Activated naive CD8-positive, alpha-beta T cell treated with anti-CD3 and anti-CD28 coated beads, Interleukin-2, amount 10 ng/mL, durations not matched to agents 7 days and 5 days (primary cell): ENCODE data around the gene MCM9. TPM values are rescaled to one million over a fixed set of nuclear protein-coding genes. Genes with fewer than 3 reads are reported as not detected.
A peak's percentile ranks its signal among the peaks of the same experiment; 100 is the strongest.

Experiments
- ATAC-seq: fragments of 150-1000 bp; cut with Tn5 transposase; one replicate; pipeline ENCODE4 v1.10.0; 2021; ENCODE audit warnings: low read depth, moderate library complexity
- POLR2A ChIA-PET: fragments of 350-600 bp; sonication (Branson Sonifier 250); formaldehyde crosslinking; loops from one replicate; lab custom pipeline; 2021; ENCODE audit warnings: antibody characterized with exemption; lab: Charles Lee
- DNase-seq: peaks from one replicate; pipeline ENCODE4 v3.0.0; 2021
- H3K27ac Mint-ChIP-seq: one replicate; pipeline ENCODE4 v1.8.0; 2022; ENCODE audit warnings: mild to moderate bottlenecking, mixed read lengths
- H3K27me3 Mint-ChIP-seq: one replicate; pipeline ENCODE4 v1.8.0; 2022; ENCODE audit warnings: mild to moderate bottlenecking, moderate library complexity, mixed read lengths
- H3K36me3 Mint-ChIP-seq: one replicate; pipeline ENCODE4 v1.8.0; 2021; ENCODE audit warnings: mild to moderate bottlenecking, mixed read lengths
- H3K4me1 Mint-ChIP-seq: one replicate; pipeline ENCODE4 v1.8.0; 2021; ENCODE audit warnings: mixed read lengths
- H3K4me3 Mint-ChIP-seq: one replicate; pipeline ENCODE4 v1.8.0; 2022; ENCODE audit warnings: mild to moderate bottlenecking, moderate library complexity, mixed read lengths
- H3K9me3 Mint-ChIP-seq: one replicate; pipeline ENCODE4 v1.8.0; 2021; ENCODE audit warnings: mixed read lengths
- total RNA-seq, 2 experiments: library from RNA; stranded (reverse); gene quantifications; one replicate each; pipeline ENCODE4 v1.2.3, GENCODE V29; 2021

The MCM9 gene
- total RNA-seq, 2 experiments from 2014 or later, result 22.8 to 25.1 TPM

DNA sequence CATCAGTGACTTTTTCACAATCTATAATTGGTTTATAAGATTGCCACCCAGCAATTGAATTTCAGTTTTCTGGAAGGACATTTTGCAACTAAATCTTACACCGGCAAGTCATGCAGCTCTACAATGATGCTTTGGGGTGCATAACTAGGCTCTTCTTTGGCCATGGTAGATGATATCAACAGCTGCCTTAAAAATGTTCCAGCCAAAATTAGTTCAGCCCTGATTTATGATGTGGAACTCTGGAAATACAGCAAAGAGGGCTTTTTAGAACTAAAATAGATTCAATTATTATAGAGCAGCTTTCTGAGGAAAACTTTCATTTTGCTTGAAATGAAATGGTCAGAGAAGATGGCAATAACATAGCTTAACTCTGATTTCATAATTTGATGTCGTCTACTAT lies 18.4 kb upstream of the MCM9 start:
- Mint-ChIP-seq H3K27me3 (peaks cover 7% of the 10 kb centered on the region), H3K36me3 (peaks cover 1% of the 10 kb centered on the region), H3K4me1 (peaks cover 4% of the 10 kb centered on the region), H3K27ac (no peak overlapping the region), H3K9me3 (no peaks in the 10 kb centered on the region), H3K4me3 (no peak overlapping the region)
- ATAC-seq (no peak), DNase-seq (no peak)
- POLR2A ChIA-PET, result no interaction called here

DNA sequence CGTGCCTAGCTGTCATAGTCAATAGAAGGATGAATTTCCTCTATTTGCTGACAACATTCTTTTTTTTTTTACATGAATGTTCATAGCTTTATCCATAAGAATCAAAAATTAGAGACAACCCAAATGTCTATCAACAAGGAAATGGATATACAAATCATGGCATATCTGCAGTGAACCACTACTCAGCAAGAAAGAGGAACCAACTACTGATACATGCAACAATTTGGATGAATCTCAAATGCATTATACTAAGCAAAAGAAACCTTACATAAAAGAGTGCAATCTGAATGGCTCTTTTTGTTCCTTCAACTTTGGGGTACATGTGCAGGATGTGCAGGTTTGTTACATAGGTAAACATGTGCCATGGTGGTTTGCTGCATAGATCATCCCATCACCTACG lies 17.7 kb upstream of the MCM9 start:
- no peaks in the 10 kb centered on the region for H3K9me3 Mint-ChIP-seq
- no peak for ATAC-seq
- no peak overlapping the region for H3K27ac Mint-ChIP-seq
- H3K4me3 Mint-ChIP-seq, result no peak overlapping the region
- H3K36me3 Mint-ChIP-seq, result peaks cover under 1% of the 10 kb centered on the region
- no peaks in the 10 kb centered on the region for H3K4me1 Mint-ChIP-seq
- no peak for DNase-seq
- H3K27me3 Mint-ChIP-seq, result peaks cover 7% of the 10 kb centered on the region
- POLR2A ChIA-PET, result no interaction called here

DNA sequence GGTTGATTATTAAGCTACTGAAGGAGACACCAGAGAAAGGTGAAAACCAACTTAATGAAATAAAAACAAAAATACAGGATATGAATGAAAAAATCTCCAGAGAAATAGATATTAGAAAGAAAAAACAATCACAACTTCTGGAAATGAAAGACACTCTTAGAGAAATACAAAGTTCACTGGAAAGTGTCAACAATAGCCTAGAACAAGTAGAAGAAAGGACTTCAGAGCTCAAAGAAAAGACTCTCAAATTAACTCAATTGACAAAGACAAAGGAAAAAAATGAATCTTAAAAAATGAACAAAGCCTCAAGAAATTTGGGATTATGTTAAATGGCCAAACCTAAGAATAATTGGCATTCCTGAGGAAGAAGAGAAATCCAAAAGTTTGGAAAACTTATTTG lies 10.3 kb upstream of the MCM9 start:
- Mint-ChIP-seq H3K27me3 (peaks cover 9% of the 10 kb centered on the region), H3K36me3 (peaks cover 18% of the 10 kb centered on the region), H3K9me3 (peaks cover 33% of the 10 kb centered on the region), H3K27ac (no peak overlapping the region), H3K4me1 (no peaks in the 10 kb centered on the region), H3K4me3 (no peak overlapping the region)
- DNase-seq, result no peak
- no peak for ATAC-seq
- POLR2A ChIA-PET, result no interaction called here

DNA sequence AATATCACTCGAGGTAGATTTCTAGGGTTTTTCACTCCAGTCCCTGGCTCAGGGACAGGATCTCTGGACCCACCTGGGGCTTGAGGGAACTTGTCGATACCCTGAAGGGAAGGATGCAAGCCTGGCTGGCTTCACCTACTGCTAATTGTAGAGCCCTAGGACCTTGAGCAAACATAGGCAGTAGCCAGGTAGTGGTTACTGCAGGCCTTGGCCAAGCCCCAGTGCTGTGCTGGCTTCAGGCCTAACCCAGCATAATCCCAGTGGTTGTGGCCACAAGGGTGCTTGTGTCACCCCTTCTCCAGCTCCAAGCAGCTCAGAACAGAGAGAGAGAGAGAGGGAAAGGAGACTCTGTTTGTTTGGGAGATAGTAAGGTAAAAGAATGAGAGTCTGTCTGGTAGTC lies 5.8 kb upstream of the MCM9 start:
- peaks cover 35% of the 10 kb centered on the region for H3K36me3 Mint-ChIP-seq
- H3K4me3 Mint-ChIP-seq, result no peak overlapping the region
- POLR2A ChIA-PET, result no interaction called here
- no peak overlapping the region for H3K27ac Mint-ChIP-seq
- peaks cover 24% of the 10 kb centered on the region for H3K9me3 Mint-ChIP-seq
- no peaks in the 10 kb centered on the region for H3K27me3 Mint-ChIP-seq
- peaks cover 3% of the 10 kb centered on the region for H3K4me1 Mint-ChIP-seq
- ATAC-seq, result no peak
- DNase-seq, result no peak

DNA sequence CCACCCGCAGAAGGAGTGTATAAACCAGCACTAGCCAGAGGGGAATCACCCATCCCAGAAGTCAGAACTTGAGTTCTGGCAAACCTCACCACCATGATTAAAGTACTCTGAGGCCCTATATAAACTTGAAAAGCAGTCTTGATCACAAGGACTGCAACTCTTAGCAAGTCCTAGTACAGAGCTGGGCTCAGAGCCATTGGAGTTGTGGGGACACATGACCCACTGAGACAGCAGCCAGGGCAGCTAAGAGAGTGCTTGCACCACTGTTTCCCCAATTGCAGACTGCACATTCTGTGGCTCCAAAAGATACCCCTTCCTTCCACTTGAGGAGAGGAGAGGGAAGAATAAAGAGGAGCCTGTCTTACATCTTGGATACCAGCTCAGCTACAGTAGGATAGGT lies 4.7 kb upstream of the MCM9 start:
- Mint-ChIP-seq H3K27ac (no peak overlapping the region), H3K9me3 (peaks cover 16% of the 10 kb centered on the region), H3K4me1 (peaks cover 10% of the 10 kb centered on the region), H3K36me3 (peaks cover 30% of the 10 kb centered on the region), H3K4me3 (no peak overlapping the region), H3K27me3 (no peaks in the 10 kb centered on the region)
- ATAC-seq (no peak), DNase-seq (no peak)
- POLR2A ChIA-PET, result no interaction called here

DNA sequence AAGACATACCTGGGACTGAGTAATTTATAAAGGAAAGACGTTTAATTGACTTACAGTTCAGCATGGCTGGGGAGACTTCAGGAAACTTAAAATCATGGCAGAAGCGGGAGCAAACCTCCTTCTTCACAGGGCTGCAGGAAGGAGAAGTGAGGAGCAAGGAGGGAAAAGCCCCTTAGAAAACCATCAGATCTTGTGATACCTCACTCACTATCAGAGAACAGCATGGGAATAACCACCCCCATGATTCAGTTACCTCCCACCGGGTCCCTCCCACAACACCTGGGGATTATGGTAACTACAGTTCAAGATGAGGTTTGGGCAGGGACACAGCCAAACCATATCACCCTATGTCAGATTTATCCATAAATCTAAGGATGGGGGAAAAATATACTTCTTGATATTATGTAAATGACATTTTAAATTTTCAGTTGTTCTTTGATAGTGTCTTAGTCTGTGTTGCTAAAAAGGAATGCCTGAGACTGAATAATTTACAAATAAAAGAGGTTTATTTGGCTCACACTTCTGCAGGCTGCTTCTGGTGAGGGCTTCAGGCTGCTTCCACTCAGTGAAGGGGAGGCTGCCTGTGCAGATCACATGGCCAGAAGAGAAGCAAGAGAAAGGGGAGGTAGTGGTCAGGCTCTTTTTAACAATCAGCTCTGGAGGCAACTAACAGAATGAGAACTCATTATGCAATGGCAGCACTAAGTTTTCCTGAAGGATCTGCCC lies 1.2 kb upstream of the MCM9 start:
- Mint-ChIP-seq H3K36me3 (peaks cover 22% of the 10 kb centered on the region), H3K4me3 (peak overlapping the region; percentile 89), H3K9me3 (peaks cover 4% of the 10 kb centered on the region), H3K27ac (no peak overlapping the region), H3K27me3 (no peaks in the 10 kb centered on the region), H3K4me1 (peaks cover 23% of the 10 kb centered on the region)
- POLR2A ChIA-PET, result interaction anchor here (0.5 kb wide), 1 partner anchor 272 kb away, joined by 3 read pairs; no protein-coding TSS in a partner anchor
- DNase-seq (no peak), ATAC-seq (no peak)

DNA sequence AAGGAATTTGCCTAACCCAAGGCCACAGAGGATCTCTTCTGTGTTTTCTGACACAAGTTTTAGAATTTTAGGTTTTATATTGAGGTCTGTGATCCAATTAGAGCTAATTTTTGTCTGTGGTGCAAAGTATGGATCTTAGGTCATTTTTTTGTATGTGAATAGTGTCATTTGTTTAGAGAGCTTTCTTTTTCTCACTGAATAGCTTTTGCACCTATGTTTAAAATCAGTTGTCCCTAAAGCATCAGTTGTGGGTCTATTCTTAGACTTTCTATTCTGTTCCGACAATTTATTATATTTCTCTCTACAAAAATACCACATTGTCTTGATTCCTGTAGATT lies 341 bp upstream of the MCM9 start:
- H3K27me3 Mint-ChIP-seq, result no peaks in the 10 kb centered on the region
- no peak for DNase-seq
- peaks cover 24% of the 10 kb centered on the region for H3K4me1 Mint-ChIP-seq
- no peak for ATAC-seq
- peaks cover 2% of the 10 kb centered on the region for H3K9me3 Mint-ChIP-seq
- H3K4me3 Mint-ChIP-seq, result peak overlapping the region; percentile 89
- peaks cover 30% of the 10 kb centered on the region for H3K36me3 Mint-ChIP-seq
- POLR2A ChIA-PET, result interaction anchor here (0.9 to 2.6 kb wide), 5 partner anchors 22 to 380 kb away, joined by 3 to 27 read pairs (median 4); partner anchors contain the start of gene ASF1A
- H3K27ac Mint-ChIP-seq, result peak overlapping the region; percentile 89

DNA sequence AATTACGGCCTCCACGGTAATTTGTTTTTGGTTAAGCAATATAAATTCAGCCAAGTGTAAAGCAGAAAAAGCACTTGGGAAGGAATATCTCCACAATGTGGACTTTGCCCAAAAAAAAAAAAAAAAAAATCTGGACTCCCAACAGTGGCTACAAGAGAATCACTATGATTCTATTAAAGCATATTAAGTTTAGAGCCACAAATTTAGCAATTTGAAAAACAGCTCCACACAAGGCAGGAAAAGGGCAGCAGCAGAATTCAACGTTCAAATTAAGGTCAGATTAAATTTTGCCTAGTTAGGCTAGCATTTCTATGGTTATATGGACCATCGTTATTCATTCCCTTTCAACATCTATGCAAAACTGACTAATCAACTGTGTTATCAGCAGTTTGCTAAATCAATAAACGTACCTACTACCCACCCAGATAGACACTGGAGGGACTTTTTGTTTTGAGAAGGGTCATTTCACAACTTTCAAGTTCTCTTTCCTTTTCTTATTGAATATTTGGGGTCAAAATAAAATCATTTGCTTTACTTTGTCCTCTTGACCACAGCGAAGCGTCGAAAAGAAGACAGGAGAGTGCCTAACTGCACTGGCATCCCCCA lies 1.0 kb downstream of the MCM9 start:
- no peaks in the 10 kb centered on the region for H3K27me3 Mint-ChIP-seq
- DNase-seq, result no peak
- H3K36me3 Mint-ChIP-seq, result peaks cover 25% of the 10 kb centered on the region
- peaks cover 24% of the 10 kb centered on the region for H3K4me1 Mint-ChIP-seq
- H3K9me3 Mint-ChIP-seq, result peaks cover 2% of the 10 kb centered on the region
- peak overlapping the region; percentile 89 for H3K4me3 Mint-ChIP-seq
- ATAC-seq, result no peak
- POLR2A ChIA-PET, result interaction anchor here (0.6 to 2.6 kb wide), 7 partner anchors 37 to 381 kb away, joined by 3 to 27 read pairs (median 4); partner anchors contain the start of gene ASF1A
- H3K27ac Mint-ChIP-seq, result peak overlapping the region; percentile 84

DNA sequence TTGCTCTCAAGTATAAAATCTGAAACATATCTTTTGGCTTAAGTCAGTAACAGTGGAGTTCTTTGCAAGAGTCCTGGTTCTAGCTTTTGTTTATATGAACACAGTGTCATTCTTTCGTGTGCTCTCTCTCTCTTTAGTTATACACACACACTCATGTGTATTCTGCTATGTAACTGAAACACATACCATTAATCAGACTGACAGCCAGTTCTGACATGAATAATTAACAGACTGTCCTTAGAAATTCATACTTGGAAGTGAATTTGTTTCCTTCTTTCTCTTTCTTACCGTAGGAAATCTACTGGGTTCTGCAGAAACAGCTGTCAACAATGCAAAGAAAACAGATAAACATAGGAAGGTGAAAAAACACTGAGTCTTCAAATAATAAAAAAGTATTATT lies 2.5 kb downstream of the MCM9 start:
- H3K9me3 Mint-ChIP-seq, result peaks cover 2% of the 10 kb centered on the region
- H3K27me3 Mint-ChIP-seq, result no peaks in the 10 kb centered on the region
- POLR2A ChIA-PET, result no interaction called here
- no peak for ATAC-seq
- H3K27ac Mint-ChIP-seq, result no peak overlapping the region
- H3K36me3 Mint-ChIP-seq, result peaks cover 27% of the 10 kb centered on the region
- DNase-seq, result no peak
- no peak overlapping the region for H3K4me3 Mint-ChIP-seq
- H3K4me1 Mint-ChIP-seq, result peaks cover 23% of the 10 kb centered on the region

DNA sequence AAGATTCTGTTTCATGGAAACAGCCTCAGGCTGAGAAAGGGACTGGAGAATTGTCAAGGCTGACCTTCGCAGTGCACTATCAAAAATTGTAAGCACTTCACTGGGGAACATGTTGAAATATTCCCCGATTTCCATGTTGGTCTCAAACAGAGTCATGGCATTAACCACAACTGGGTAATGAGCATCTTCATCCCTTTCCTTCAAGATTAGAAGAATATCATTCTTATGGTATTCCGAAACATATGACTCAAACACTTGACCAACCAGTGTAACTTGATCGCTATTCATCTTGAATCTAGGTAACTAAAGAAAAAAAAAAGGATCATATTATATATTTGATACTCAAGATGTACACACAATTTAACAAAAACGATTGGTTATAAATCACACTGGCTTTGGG lies 3.5 kb downstream of the MCM9 start:
- ATAC-seq (no peak), DNase-seq (no peak)
- no peaks in the 10 kb centered on the region for H3K9me3 Mint-ChIP-seq
- peaks cover 26% of the 10 kb centered on the region for H3K36me3 Mint-ChIP-seq
- H3K27ac Mint-ChIP-seq, result no peak overlapping the region
- peaks cover 23% of the 10 kb centered on the region for H3K4me1 Mint-ChIP-seq
- no peak overlapping the region for H3K4me3 Mint-ChIP-seq
- POLR2A ChIA-PET, result no interaction called here
- no peaks in the 10 kb centered on the region for H3K27me3 Mint-ChIP-seq

DNA sequence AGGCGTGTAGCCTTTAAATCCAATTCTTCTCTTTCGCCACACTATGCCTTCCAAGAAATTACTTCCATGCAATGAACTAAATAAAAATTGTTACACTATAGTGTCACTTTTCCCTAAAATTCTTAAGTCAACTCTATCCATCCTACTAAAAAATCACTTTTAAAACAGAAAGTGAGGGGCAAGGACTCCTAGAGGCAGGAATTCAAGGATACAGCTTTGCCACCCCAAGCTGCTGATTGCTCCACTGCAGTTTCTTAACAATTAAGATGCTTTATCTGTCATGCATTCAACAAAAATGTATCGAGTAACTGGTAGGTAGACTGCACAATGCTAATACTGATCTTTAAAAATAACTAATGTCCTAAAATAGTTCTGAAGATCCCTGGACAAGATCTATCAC lies 4.3 kb downstream of the MCM9 start:
- H3K27me3 Mint-ChIP-seq, result no peaks in the 10 kb centered on the region
- peaks cover 25% of the 10 kb centered on the region for H3K36me3 Mint-ChIP-seq
- POLR2A ChIA-PET, result no interaction called here

DNA sequence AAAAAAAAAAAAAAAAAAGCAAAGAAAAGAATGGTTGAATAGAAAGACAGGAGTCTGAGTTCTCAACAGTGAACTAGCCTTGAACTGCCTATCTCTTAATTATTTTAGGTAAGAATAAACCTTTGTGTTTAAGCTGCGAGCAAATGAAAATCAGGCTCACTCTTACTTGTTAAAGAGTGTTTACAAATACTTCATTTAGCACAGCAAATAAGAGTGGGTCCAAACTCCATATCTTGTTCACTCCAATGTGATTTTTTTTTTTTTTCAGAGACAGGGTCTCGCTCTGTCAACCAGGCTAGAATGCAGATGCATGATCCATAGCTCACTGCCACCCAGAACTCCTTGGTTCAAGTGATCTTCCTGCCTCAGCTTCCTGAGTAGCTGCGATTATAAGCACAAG lies 11.9 kb downstream of the MCM9 start:
- Mint-ChIP-seq H3K27me3 (no peaks in the 10 kb centered on the region), H3K36me3 (peaks cover 49% of the 10 kb centered on the region), H3K27ac (no peak overlapping the region), H3K9me3 (no peaks in the 10 kb centered on the region), H3K4me1 (no peaks in the 10 kb centered on the region), H3K4me3 (no peak overlapping the region)
- ATAC-seq, result no peak
- no peak for DNase-seq
- POLR2A ChIA-PET, result no interaction called here

More for the DNA sequence above, 4.3 kb downstream of the MCM9 start:
- H3K4me1 Mint-ChIP-seq, result peaks cover 20% of the 10 kb centered on the region
- DNase-seq (no peak), ATAC-seq (no peak)
- H3K9me3 Mint-ChIP-seq, result no peaks in the 10 kb centered on the region
- no peak overlapping the region for H3K27ac Mint-ChIP-seq
- no peak overlapping the region for H3K4me3 Mint-ChIP-seq

DNA sequence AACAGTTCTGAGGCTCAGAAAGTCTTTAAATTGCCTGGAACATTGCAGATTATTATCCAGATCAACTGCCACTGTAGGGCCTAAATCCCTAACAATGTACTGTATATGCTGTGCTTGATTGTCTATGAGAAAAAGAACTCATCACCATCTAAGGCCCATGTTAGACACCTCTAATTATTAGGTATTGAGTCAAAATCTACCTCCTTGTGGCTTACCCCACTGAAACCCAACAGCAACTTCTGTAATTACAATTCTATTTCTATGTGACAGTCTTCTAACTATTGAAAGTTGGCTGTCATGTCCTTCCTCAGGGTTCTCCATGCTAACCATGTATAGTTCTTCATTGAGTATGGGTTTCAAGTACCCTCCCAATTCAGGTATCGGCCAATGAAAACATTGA lies 13.9 kb downstream of the MCM9 start:
- ATAC-seq (no peak), DNase-seq (no peak)
- H3K27me3 Mint-ChIP-seq, result no peaks in the 10 kb centered on the region
- H3K4me3 Mint-ChIP-seq, result no peak overlapping the region
- H3K9me3 Mint-ChIP-seq, result no peaks in the 10 kb centered on the region
- no peaks in the 10 kb centered on the region for H3K4me1 Mint-ChIP-seq
- H3K27ac Mint-ChIP-seq, result no peak overlapping the region
- POLR2A ChIA-PET, result no interaction called here
- peaks cover 43% of the 10 kb centered on the region for H3K36me3 Mint-ChIP-seq

DNA sequence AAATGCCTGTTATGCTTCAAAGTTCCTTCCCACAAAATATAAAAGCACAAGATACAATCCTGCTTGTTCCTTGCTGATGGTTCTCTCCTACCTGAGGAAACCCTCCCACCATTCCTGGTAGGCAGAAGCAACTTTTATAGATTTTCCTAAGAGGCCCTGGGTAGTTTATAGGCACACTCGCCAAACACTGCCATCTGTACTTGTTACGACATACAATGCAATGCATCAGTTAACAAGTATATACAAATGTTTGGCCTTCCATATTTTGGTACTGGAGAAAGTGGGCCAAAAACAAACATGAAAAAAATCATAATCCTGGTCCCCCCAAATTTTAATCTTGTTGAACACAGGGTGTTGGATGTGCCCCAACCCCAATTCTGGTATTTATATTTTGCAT lies 16.6 kb downstream of the MCM9 start:
- H3K27ac Mint-ChIP-seq, result no peak overlapping the region
- POLR2A ChIA-PET, result no interaction called here
- peaks cover 50% of the 10 kb centered on the region for H3K36me3 Mint-ChIP-seq
- H3K4me3 Mint-ChIP-seq, result no peak overlapping the region
- H3K27me3 Mint-ChIP-seq, result no peaks in the 10 kb centered on the region
- DNase-seq (no peak), ATAC-seq (no peak)
- H3K4me1 Mint-ChIP-seq, result no peaks in the 10 kb centered on the region
- no peaks in the 10 kb centered on the region for H3K9me3 Mint-ChIP-seq
